ENCODE data around the gene LEMD3. TPM values are rescaled to one million over a fixed set of nuclear protein-coding genes. Genes with fewer than 3 reads are reported as not detected.
A peak's percentile ranks its signal among the peaks of the same experiment; 100 is the strongest.

The LEMD3 gene
- total RNA-seq, 1 experiment from 2014 or later, result 28.4 TPM

DNA sequence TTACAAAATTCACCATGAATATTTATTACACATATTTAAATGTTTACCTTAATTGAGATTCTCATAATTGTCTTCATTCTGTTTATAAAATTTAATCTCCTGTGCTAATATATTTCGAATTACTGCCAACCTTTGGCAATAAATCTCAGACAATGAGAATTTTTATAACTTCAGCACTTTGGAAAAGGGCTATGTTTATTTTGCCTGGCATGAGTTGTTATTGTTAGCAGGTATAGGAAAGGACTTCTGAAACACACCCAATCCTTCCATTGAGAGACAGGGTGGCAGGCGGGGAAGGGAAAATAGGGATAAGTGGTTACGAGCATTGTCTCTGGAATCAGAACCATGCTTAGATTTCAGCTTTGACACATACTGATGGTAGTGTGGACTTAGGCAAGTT is 97.0 kb downstream of the LEMD3 start:
- no peaks in the 10 kb centered on the region for H3K9me3 ChIP-seq (ENCODE audit: low read depth, low read length, poor library complexity, severe bottlenecking)
- TF ChIP-seq, protein P1, sequence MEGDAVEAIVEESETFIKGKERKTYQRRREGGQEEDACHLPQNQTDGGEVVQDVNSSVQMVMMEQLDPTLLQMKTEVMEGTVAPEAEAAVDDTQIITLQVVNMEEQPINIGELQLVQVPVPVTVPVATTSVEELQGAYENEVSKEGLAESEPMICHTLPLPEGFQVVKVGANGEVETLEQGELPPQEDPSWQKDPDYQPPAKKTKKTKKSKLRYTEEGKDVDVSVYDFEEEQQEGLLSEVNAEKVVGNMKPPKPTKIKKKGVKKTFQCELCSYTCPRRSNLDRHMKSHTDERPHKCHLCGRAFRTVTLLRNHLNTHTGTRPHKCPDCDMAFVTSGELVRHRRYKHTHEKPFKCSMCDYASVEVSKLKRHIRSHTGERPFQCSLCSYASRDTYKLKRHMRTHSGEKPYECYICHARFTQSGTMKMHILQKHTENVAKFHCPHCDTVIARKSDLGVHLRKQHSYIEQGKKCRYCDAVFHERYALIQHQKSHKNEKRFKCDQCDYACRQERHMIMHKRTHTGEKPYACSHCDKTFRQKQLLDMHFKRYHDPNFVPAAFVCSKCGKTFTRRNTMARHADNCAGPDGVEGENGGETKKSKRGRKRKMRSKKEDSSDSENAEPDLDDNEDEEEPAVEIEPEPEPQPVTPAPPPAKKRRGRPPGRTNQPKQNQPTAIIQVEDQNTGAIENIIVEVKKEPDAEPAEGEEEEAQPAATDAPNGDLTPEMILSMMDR (conservative IDR thresholded peaks at IDR 0.05; ENCODE audit: low read depth, low read length), result no peak
- TF ChIP-seq EZH2 (IDR thresholded peaks at IDR 0.05; ENCODE audit: borderline replicate concordance, low read depth, low read length, poor library complexity, severe bottlenecking), result no peak
- ChIA-PET CTCF (no interaction called here), POLR2A (ENCODE audit: low non-redundant PET) (no interaction called here)
- no TSS peak for BruUV-seq (replicated peaks)
- H3K27ac ChIP-seq (ENCODE audit: low read depth, low read length, poor library complexity, severe bottlenecking), result no peak overlapping the region
- no peaks in the 10 kb centered on the region for H3K4me1 ChIP-seq (ENCODE audit: insufficient read depth, low read length, poor library complexity, severe bottlenecking)
- no peaks in the 10 kb centered on the region for H3K27me3 ChIP-seq (replicated peaks; ENCODE audit: insufficient read depth, low read depth, low read length, poor library complexity)
- H3K36me3 ChIP-seq (ENCODE audit: insufficient read depth, low read length, poor library complexity, severe bottlenecking), result no peaks in the 10 kb centered on the region
- DNase-seq (ENCODE audit: low spot score), result no peak
- no peak overlapping the region for H3K4me3 ChIP-seq (ENCODE audit: low read depth, low read length, poor library complexity, severe bottlenecking)
- intact Hi-C loops (cut with micrococcal nuclease; ENCODE audit: unreplicated experiment), result no loop called here

DNA sequence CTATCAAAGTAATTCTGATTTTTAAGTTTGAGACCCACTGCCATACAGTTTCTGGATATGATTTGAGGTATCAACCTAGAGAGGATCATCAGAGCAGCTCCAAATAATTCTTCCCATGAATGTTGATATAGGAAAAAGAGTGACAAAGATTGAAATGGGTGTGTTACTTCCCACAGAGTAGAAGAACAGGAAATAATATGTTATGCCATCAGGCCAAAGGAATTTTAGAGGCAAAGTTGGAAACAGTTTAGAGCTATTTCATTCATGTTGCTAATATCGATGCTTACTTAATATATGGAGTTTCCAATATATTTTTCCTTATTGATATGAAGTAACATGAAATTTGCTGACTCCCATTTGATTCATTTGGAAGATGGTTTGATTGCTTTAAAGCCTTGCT is 100.2 kb downstream of the LEMD3 start:
- no peak for TF ChIP-seq EZH2 (IDR thresholded peaks at IDR 0.05; ENCODE audit: borderline replicate concordance, low read depth, low read length, poor library complexity, severe bottlenecking)
- TF ChIP-seq, protein P1 (conservative IDR thresholded peaks at IDR 0.05; ENCODE audit: low read depth, low read length), result no peak
- no peak for DNase-seq (ENCODE audit: low spot score)

DNA sequence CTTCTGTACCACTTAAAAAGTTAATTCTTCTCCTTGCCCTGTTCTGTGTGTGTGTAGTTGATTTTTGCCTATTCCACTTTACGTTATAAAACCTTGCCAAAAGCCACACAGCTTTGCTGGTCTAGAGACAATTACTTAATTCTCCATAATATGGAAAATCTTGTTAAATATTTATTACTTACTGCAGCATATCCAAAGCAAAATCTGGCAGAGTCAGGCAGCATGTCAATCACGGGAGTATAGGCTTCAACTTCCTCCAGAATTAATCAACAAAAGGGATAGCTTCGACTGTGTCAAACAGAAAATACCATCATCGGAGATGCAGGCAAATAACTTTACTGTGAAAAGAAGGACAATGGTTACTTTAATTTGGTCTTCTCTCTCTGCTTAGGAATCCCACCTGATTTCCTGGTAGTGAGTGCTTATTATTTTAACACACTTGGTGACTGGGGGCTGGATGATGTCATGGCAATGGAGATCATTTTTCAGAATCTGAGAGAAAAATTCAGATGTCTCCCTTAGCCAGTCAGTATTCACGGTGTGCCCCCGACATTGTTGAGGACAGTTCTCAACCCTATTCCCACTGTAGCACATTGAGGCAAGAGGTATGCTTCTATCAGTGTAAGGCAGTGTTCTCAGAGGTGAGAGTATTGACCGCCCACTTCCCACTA is 105.4 kb downstream of the LEMD3 start:
- TF ChIP-seq, protein P1 (conservative IDR thresholded peaks at IDR 0.05; ENCODE audit: low read depth, low read length), result no peak
- TF ChIP-seq EZH2 (IDR thresholded peaks at IDR 0.05; ENCODE audit: borderline replicate concordance, low read depth, low read length, poor library complexity, severe bottlenecking), result no peak
- intact Hi-C loops (cut with micrococcal nuclease; ENCODE audit: unreplicated experiment), result no loop called here
- H3K9me3 ChIP-seq (ENCODE audit: low read depth, low read length, poor library complexity, severe bottlenecking), result no peaks in the 10 kb centered on the region
- no peak overlapping the region for H3K27ac ChIP-seq (ENCODE audit: low read depth, low read length, poor library complexity, severe bottlenecking)
- BruUV-seq (replicated peaks), result no TSS peak
- peak; percentile 5 for DNase-seq (ENCODE audit: low spot score)
- no peaks in the 10 kb centered on the region for H3K27me3 ChIP-seq (replicated peaks; ENCODE audit: insufficient read depth, low read depth, low read length, poor library complexity)
- CTCF ChIA-PET, result no interaction called here
- H3K4me1 ChIP-seq (ENCODE audit: insufficient read depth, low read length, poor library complexity, severe bottlenecking), result no peaks in the 10 kb centered on the region
- H3K4me3 ChIP-seq (ENCODE audit: low read depth, low read length, poor library complexity, severe bottlenecking), result no peak overlapping the region
- H3K36me3 ChIP-seq (ENCODE audit: insufficient read depth, low read length, poor library complexity, severe bottlenecking), result no peaks in the 10 kb centered on the region
- POLR2A ChIA-PET (ENCODE audit: low non-redundant PET), result no interaction called here

More for the DNA sequence above, 100.2 kb downstream of the LEMD3 start:
- Histone ChIP-seq H3K4me1 (ENCODE audit: insufficient read depth, low read length, poor library complexity, severe bottlenecking) (no peaks in the 10 kb centered on the region), H3K4me3 (ENCODE audit: low read depth, low read length, poor library complexity, severe bottlenecking) (no peak overlapping the region), H3K27ac (ENCODE audit: low read depth, low read length, poor library complexity, severe bottlenecking) (no peak overlapping the region), H3K27me3 (replicated peaks; ENCODE audit: insufficient read depth, low read depth, low read length, poor library complexity) (no peaks in the 10 kb centered on the region), H3K9me3 (ENCODE audit: low read depth, low read length, poor library complexity, severe bottlenecking) (no peaks in the 10 kb centered on the region), H3K36me3 (ENCODE audit: insufficient read depth, low read length, poor library complexity, severe bottlenecking) (no peaks in the 10 kb centered on the region)
- intact Hi-C loops (cut with micrococcal nuclease; ENCODE audit: unreplicated experiment), result no loop called here
- no TSS peak for BruUV-seq (replicated peaks)
- POLR2A ChIA-PET (ENCODE audit: low non-redundant PET), result no interaction called here
- CTCF ChIA-PET, result no interaction called here

All from A673 (cell line).